HepG2 (cell line): Measurements from ENCODE around the gene TMEM79.

Source experiments
- CHD4 ChIP-seq: fragments of 200-600 bp; sonication (generic); IDR thresholded peaks from 2 replicates; pipeline ENCODE4 v1.7.0; 2017; ENCODE audit warnings: mild to moderate bottlenecking, low read length, borderline replicate concordance
- CTCF ChIP-seq: sonication (generic); formaldehyde crosslinking; IDR thresholded peaks from 2 replicates; pipeline ENCODE4 v1.5.0; 2020; ENCODE audit warnings: mild to moderate bottlenecking, missing genetic modification reagents, moderate library complexity
- EZH2 ChIP-seq: conservative IDR thresholded peaks from 2 replicates; pipeline ENCODE4 v1.6.1; 2012; ENCODE audit warnings: mild to moderate bottlenecking, low read depth, low read length, moderate library complexity
- FOXM1 ChIP-seq: sonication (generic); formaldehyde crosslinking; IDR thresholded peaks from 2 replicates; pipeline ENCODE4 v1.5.0; 2020; ENCODE audit warnings: missing genetic modification reagents
- SMAD1 ChIP-seq: sonication (generic); formaldehyde crosslinking; IDR thresholded peaks from 2 replicates; pipeline ENCODE4 v1.4.0; 2020; ENCODE audit warnings: missing genetic modification reagents, low read depth, mild to moderate bottlenecking, borderline replicate concordance
- SOX6 ChIP-seq, 2 experiments: fragments of 450-650 bp in 1 of 2; sonication (generic) in 1 of 2; formaldehyde crosslinking in 1 of 2; IDR thresholded peaks; 2 replicates each; pipeline versions ENCODE4 v1.4.0 to v1.6.1; 2017 to 2020; ENCODE audit warnings: antibody characterized with exemption in 1 of 2, mild to moderate bottlenecking in 1 of 2, missing genetic modification reagents in 1 of 2
- SUZ12 ChIP-seq: fragments of 150-350 bp; IDR thresholded peaks from 2 replicates; pipeline ENCODE4 v1.6.1; 2014; ENCODE audit warnings: low read depth, low read length
- ZNF331 ChIP-seq: sonication (generic); formaldehyde crosslinking; IDR thresholded peaks from 2 replicates; pipeline ENCODE4 v1.4.0; 2020; ENCODE audit warnings: missing genetic modification reagents
- ZNF7 ChIP-seq: IDR thresholded peaks from 2 replicates; pipeline ENCODE4 v1.6.1; 2016; ENCODE audit warnings: missing biosample characterization, missing genetic modification reagents

- TF ChIP-seq CTCF (CRISPR knock-in tag) (no peak), SMAD1 (CRISPR knock-in tag) (no peak), SUZ12 (no peak), ZNF7 (CRISPR knock-in tag) (no peak), CHD4 (no peak), EZH2 (no peak), FOXM1 (CRISPR knock-in tag) (no peak), SOX6 (IDR thresholded peaks at IDR 0.05) (no peak), SOX6 (CRISPR knock-in tag; IDR thresholded peaks at IDR 0.05) (no peak), ZNF331 (no peak)
Observed at GRCh38 chr1:156258859-156259258, 25.3 kb upstream of the TMEM79 start.
